Mononuclear cell (primary cell): Measurements from ENCODE around the gene CCN6. TPM values are rescaled to one million over a fixed set of nuclear protein-coding genes. Genes with fewer than 3 reads are reported as not detected.
"Not testable (repeated sequence)": the region's sequence is repeated elsewhere in the genome, so short reads cannot be mapped to it uniquely, and the experiment has no call there.

Source experiments
- H3K27me3 ChIP-seq: 2 replicates; pipeline ENCODE4 v1.6.0; 2011; ENCODE audit warnings: low read length, control low read depth; ENCODE audit not compliant: insufficient read depth
- H3K4me1 ChIP-seq: 2 replicates; pipeline ENCODE4 v1.5.1; 2011; ENCODE audit warnings: mild to moderate bottlenecking, low read length, control low read depth; ENCODE audit not compliant: insufficient read depth
- H3K4me3 ChIP-seq: 2 replicates; pipeline ENCODE4 v1.5.1; 2011; ENCODE audit warnings: mild to moderate bottlenecking, low read length, moderate library complexity
- H3K9me3 ChIP-seq: 2 replicates; pipeline ENCODE4 v1.5.1; 2011; ENCODE audit warnings: low read depth, mild to moderate bottlenecking, control low read depth, low read length
- total RNA-seq: library from RNA; depleted of rRNA; stranded (reverse); fragments of >200 nt; gene quantifications from one replicate; pipeline ENCODE4 v1.2.3, GENCODE V29; 2012

Gene CCN6
- total RNA-seq, 1 donor, result not detected

GRCh38 chr6:112037783-112038216 lies 16.1 kb upstream of the CCN6 start:
- H3K27me3 ChIP-seq, result no peaks in the 10 kb centered on the region
- no peaks in the 10 kb centered on the region for H3K9me3 ChIP-seq
- H3K4me1 ChIP-seq, result peaks cover 13% of the 10 kb centered on the region
- H3K4me3 ChIP-seq, result no peak overlapping the region

GRCh38 chr6:112038268-112038667 lies 15.6 kb upstream of the CCN6 start:
- H3K9me3 ChIP-seq, result no peaks in the 10 kb centered on the region

GRCh38 chr6:112038756-112039430 lies 15.0 kb upstream of the CCN6 start:
- Histone ChIP-seq H3K27me3 (no peaks in the 10 kb centered on the region), H3K9me3 (no peaks in the 10 kb centered on the region), H3K4me3 (no peak overlapping the region), H3K4me1 (peaks cover 13% of the 10 kb centered on the region)

More at GRCh38 chr6:112038268-112038667, 15.6 kb upstream of the CCN6 start:
- no peak overlapping the region for H3K4me3 ChIP-seq
- H3K27me3 ChIP-seq, result no peaks in the 10 kb centered on the region
- H3K4me1 ChIP-seq, result peaks cover 13% of the 10 kb centered on the region

- no peaks in the 10 kb centered on the region for H3K9me3 ChIP-seq
- H3K27me3 ChIP-seq, result no peaks in the 10 kb centered on the region
- no peak overlapping the region for H3K4me3 ChIP-seq
- H3K4me1 ChIP-seq, result peaks cover 11% of the 10 kb centered on the region
Measured at GRCh38 chr6:112039431-112039770, 14.5 kb upstream of the CCN6 start.

GRCh38 chr6:112040956-112041355 lies 12.9 kb upstream of the CCN6 start:
- Histone ChIP-seq H3K4me3 (no peak overlapping the region), H3K4me1 (peaks cover 4% of the 10 kb centered on the region), H3K9me3 (no peaks in the 10 kb centered on the region), H3K27me3 (no peaks in the 10 kb centered on the region)

- Histone ChIP-seq H3K9me3 (no peaks in the 10 kb centered on the region), H3K4me1 (peaks cover 4% of the 10 kb centered on the region), H3K27me3 (no peaks in the 10 kb centered on the region), H3K4me3 (no peak overlapping the region)
Measured at GRCh38 chr6:112041535-112041934, 12.4 kb upstream of the CCN6 start.

GRCh38 chr6:112043032-112044007 lies 10.6 kb upstream of the CCN6 start:
- no peaks in the 10 kb centered on the region for H3K9me3 ChIP-seq
- no peaks in the 10 kb centered on the region for H3K27me3 ChIP-seq
- H3K4me1 ChIP-seq, result no peaks in the 10 kb centered on the region
- peak overlapping the region; percentile 81 for H3K4me3 ChIP-seq

GRCh38 chr6:112044196-112044595 lies 9.7 kb upstream of the CCN6 start:
- Histone ChIP-seq H3K4me1 (no peaks in the 10 kb centered on the region), H3K27me3 (no peaks in the 10 kb centered on the region), H3K4me3 (no peak overlapping the region), H3K9me3 (no peaks in the 10 kb centered on the region)

GRCh38 chr6:112044856-112045255 lies 9.0 kb upstream of the CCN6 start:
- H3K4me3 ChIP-seq, result no peak overlapping the region
- H3K4me1 ChIP-seq, result no peaks in the 10 kb centered on the region
- H3K27me3 ChIP-seq, result no peaks in the 10 kb centered on the region
- H3K9me3 ChIP-seq, result no peaks in the 10 kb centered on the region

- not testable (repeated sequence) for H3K9me3 ChIP-seq, H3K27me3 ChIP-seq
Measured at GRCh38 chr6:112047523-112047922, 6.4 kb upstream of the CCN6 start.

GRCh38 chr6:112049026-112049799 lies 4.7 kb upstream of the CCN6 start:
- Histone ChIP-seq H3K4me3 (no peak overlapping the region), H3K9me3 (no peaks in the 10 kb centered on the region), H3K4me1 (no peaks in the 10 kb centered on the region), H3K27me3 (no peaks in the 10 kb centered on the region)

More at GRCh38 chr6:112047523-112047922, 6.4 kb upstream of the CCN6 start:
- H3K4me1 ChIP-seq, H3K4me3 ChIP-seq: not testable (repeated sequence)

GRCh38 chr6:112049996-112050395 lies 3.9 kb upstream of the CCN6 start:
- H3K27me3 ChIP-seq, result no peaks in the 10 kb centered on the region
- H3K4me3 ChIP-seq, result no peak overlapping the region
- H3K9me3 ChIP-seq, result no peaks in the 10 kb centered on the region
- H3K4me1 ChIP-seq, result no peaks in the 10 kb centered on the region

- Histone ChIP-seq H3K27me3 (no peaks in the 10 kb centered on the region), H3K4me3 (no peak overlapping the region), H3K4me1 (no peaks in the 10 kb centered on the region), H3K9me3 (no peaks in the 10 kb centered on the region)
Measured at GRCh38 chr6:112050429-112050828, 3.5 kb upstream of the CCN6 start.

- not testable (repeated sequence) for H3K27me3 ChIP-seq, H3K9me3 ChIP-seq, H3K4me3 ChIP-seq, H3K4me1 ChIP-seq
Measured at GRCh38 chr6:112051251-112051740, 2.6 kb upstream of the CCN6 start.
